Measurements from ENCODE around the gene CAVIN3.

DNA sequence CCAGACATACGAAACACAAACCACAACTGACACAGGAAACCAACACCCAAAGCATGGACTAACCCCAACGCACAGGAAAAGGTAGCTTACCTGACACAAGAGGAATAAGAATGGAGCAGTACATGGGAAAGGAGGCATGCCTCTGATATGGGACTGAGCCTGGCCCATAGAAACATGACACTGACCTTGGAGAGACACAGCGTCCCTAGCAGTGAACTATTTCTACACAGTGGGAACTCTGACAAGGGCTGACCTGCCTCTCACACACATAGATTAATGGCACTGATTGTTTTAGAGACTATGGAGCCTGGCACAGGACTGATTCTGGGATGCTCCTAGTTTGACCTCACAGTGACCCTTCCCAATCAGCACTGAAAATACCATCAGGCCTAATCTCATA, 48.7 kb downstream of the CAVIN3 start:
- TF ChIP-seq CTCF (IDR thresholded peaks at IDR 0.05; ENCODE audit: low read depth, low read length, poor library complexity, severe bottlenecking) (no peak), EZH2phosphoT487 (IDR thresholded peaks at IDR 0.05; ENCODE audit: borderline replicate concordance, low read length) (no peak)
